CD4-positive, alpha-beta memory T cell (primary cell): Measurements from ENCODE around the gene GNAL. TPM values are rescaled to one million over a fixed set of nuclear protein-coding genes. Genes with fewer than 3 reads are reported as not detected.

Experiments
- CTCF ChIA-PET: fragments of 350-600 bp; sonication (Branson Sonifier 250); formaldehyde crosslinking; loops from one replicate; lab custom pipeline; 2021; ENCODE audit warnings: inconsistent platforms; ENCODE audit not compliant: partially characterized antibody; lab: Charles Lee
- POLR2A ChIA-PET: fragments of 350-600 bp; sonication (Branson Sonifier 250); formaldehyde crosslinking; loops from one replicate; lab custom pipeline; 2021; ENCODE audit not compliant: partially characterized antibody; lab: Charles Lee
- DNase-seq, 5 donors: peaks; one replicate each; pipeline versions ENCODE4 v3.0.0 to v3.0.0-alpha.2; 2020 to 2022; ENCODE audit warnings: mixed read lengths in 1 of 5
- H3K27ac ChIP-seq: one replicate; pipeline ENCODE4 v1.7.0; 2013; ENCODE audit warnings: low read depth, low read length
- H3K27me3 ChIP-seq: 2 replicates; pipeline ENCODE4 v1.7.0; 2013; ENCODE audit warnings: mild to moderate bottlenecking, low read length, moderate library complexity; ENCODE audit not compliant: insufficient read depth
- H3K36me3 ChIP-seq: 2 replicates; pipeline ENCODE4 v1.7.0; 2013; ENCODE audit warnings: mild to moderate bottlenecking, low read length, moderate library complexity; ENCODE audit not compliant: insufficient read depth
- H3K4me1 ChIP-seq: 2 replicates; pipeline ENCODE4 v1.7.0; 2013; ENCODE audit warnings: mild to moderate bottlenecking, low read length, moderate library complexity; ENCODE audit not compliant: insufficient read depth
- H3K4me3 ChIP-seq, 2 donors: one replicate each; pipeline ENCODE4 v1.7.0; 2013; ENCODE audit warnings: low read length in 2 of 2, mild to moderate bottlenecking in 1 of 2
- H3K9me3 ChIP-seq, 2 donors: one replicate each; pipeline ENCODE4 v1.7.0; 2013; ENCODE audit warnings: low read length in 2 of 2, control low read depth in 1 of 2; ENCODE audit not compliant: control insufficient read depth in 1 of 2
- H3K27ac Mint-ChIP-seq, 7 donors: one replicate each; pipeline ENCODE4 v1.8.0; 2020 to 2021; ENCODE audit warnings: mixed read lengths in 7 of 7, mild to moderate bottlenecking in 6 of 7, inconsistent platforms in 3 of 7, moderate library complexity in 3 of 7
- H3K27me3 Mint-ChIP-seq, 2 donors: one replicate each; pipeline ENCODE4 v1.8.0; 2020 to 2021; ENCODE audit warnings: mixed read lengths in 2 of 2
- H3K36me3 Mint-ChIP-seq, 2 donors: one replicate each; pipeline ENCODE4 v1.8.0; 2020 to 2021; ENCODE audit warnings: mixed read lengths in 2 of 2, inconsistent platforms in 1 of 2, mild to moderate bottlenecking in 1 of 2
- H3K4me1 Mint-ChIP-seq, 4 donors: one replicate each; pipeline ENCODE4 v1.8.0; 2020 to 2021; ENCODE audit warnings: mixed read lengths in 4 of 4, mild to moderate bottlenecking in 1 of 4
- H3K4me3 Mint-ChIP-seq, 8 donors: one replicate each; pipeline ENCODE4 v1.8.0; 2020 to 2021; ENCODE audit warnings: mixed read lengths in 8 of 8, mild to moderate bottlenecking in 7 of 8, moderate library complexity in 6 of 8, inconsistent platforms in 3 of 8
- H3K9me3 Mint-ChIP-seq, 8 donors: one replicate each; pipeline ENCODE4 v1.8.0; 2020 to 2021; ENCODE audit warnings: mixed read lengths in 8 of 8, mild to moderate bottlenecking in 5 of 8, inconsistent platforms in 3 of 8, moderate library complexity in 1 of 8
- intact Hi-C: fragments of 100-400 bp; cut with micrococcal nuclease; formaldehyde crosslinking; loops from one replicate; pipeline ENCODE4 v1.15.1; 2023
- polyA plus RNA-seq, 2 donors: library from polyadenylated mRNA; unstranded; fragments of 300-500 nt; fragmentation: Illumina TruSeq; gene quantifications; one replicate each; pipeline ENCODE4 v1.2.3, GENCODE V29; 2021
- total RNA-seq, 2 experiments: library from RNA; stranded (reverse); gene quantifications; one replicate each; pipeline ENCODE4 v1.2.3, GENCODE V29; 2021

The GNAL gene
- total and polyA plus RNA-seq, 4 experiments from 2014 or later, result 0.20 to 0.33 (median 0.26) TPM; not detected in 1

GRCh38 chr18:11749305-11749704 lies 60.2 kb downstream of the GNAL start:
- Histone ChIP-seq H3K4me1 (no peaks in the 10 kb centered on the region), H3K9me3 (no peaks in the 10 kb centered on the region), H3K4me3 (no peak overlapping the region), H3K36me3 (no peaks in the 10 kb centered on the region), H3K27me3 (peaks cover 8% of the 10 kb centered on the region), H3K27ac (no peak overlapping the region)
- Mint-ChIP-seq H3K4me1 (peaks cover 6 to 21% (median 12%) of the 10 kb centered on the region in 4 donors), H3K4me3 (no peak overlapping the region), H3K27me3 (peaks cover 45 to 46% of the 10 kb centered on the region in 2 donors), H3K36me3 (no peaks in the 10 kb centered on the region), H3K27ac (no peak overlapping the region), H3K9me3 (peaks cover 0 to 1% (median 0%) of the 10 kb centered on the region in 8 donors)
- ChIA-PET CTCF (interaction anchor here (1.1 kb wide), 1 partner anchor 16 kb away, joined by 3 read pairs; no protein-coding TSS in a partner anchor), POLR2A (no interaction called here)
- intact Hi-C loops, result loop anchor here (10.0 kb wide), 1 partner anchor 895 kb away; no protein-coding TSS in a partner anchor
- DNase-seq, result no peak

GRCh38 chr18:11750171-11750570 lies 61.1 kb downstream of the GNAL start:
- H3K27me3 Mint-ChIP-seq, result peaks cover 43 to 44% of the 10 kb centered on the region in 2 donors
- no peaks in the 10 kb centered on the region for H3K9me3 ChIP-seq
- no peaks in the 10 kb centered on the region for H3K4me1 ChIP-seq
- peaks cover 8% of the 10 kb centered on the region for H3K27me3 ChIP-seq
- H3K27ac Mint-ChIP-seq, result no peak overlapping the region
- CTCF ChIA-PET, result interaction anchor here (1.1 kb wide), 1 partner anchor 17 kb away, joined by 3 read pairs; no protein-coding TSS in a partner anchor
- intact Hi-C loops, result no loop called here
- no peak overlapping the region for H3K27ac ChIP-seq
- H3K4me3 Mint-ChIP-seq, result peak overlapping the region in 4 of 8 donors; percentile 7 to 77 (median 36)
- H3K9me3 Mint-ChIP-seq, result peaks cover 0 to 1% (median 0%) of the 10 kb centered on the region in 8 donors
- no peaks in the 10 kb centered on the region for H3K36me3 ChIP-seq
- POLR2A ChIA-PET, result no interaction called here
- no peak overlapping the region for H3K4me3 ChIP-seq
- H3K4me1 Mint-ChIP-seq, result peaks cover 6 to 21% (median 12%) of the 10 kb centered on the region in 4 donors
- H3K36me3 Mint-ChIP-seq, result no peaks in the 10 kb centered on the region
- no peak for DNase-seq

- Mint-ChIP-seq H3K27me3 (peaks cover 42 to 45% of the 10 kb centered on the region in 2 donors), H3K9me3 (peaks cover 0 to 1% (median 0%) of the 10 kb centered on the region in 8 donors), H3K27ac (peak overlapping the region in 1 of 7 donors; percentile 69), H3K4me3 (peak overlapping the region in 4 of 8 donors; percentile 46 to 77 (median 58)), H3K4me1 (peaks cover 6 to 21% (median 12%) of the 10 kb centered on the region in 4 donors), H3K36me3 (no peaks in the 10 kb centered on the region)
- H3K27me3 ChIP-seq, result peaks cover 4% of the 10 kb centered on the region
- no peak for DNase-seq
- H3K4me1 ChIP-seq, result no peaks in the 10 kb centered on the region
- intact Hi-C loops, result no loop called here
- H3K27ac ChIP-seq, result no peak overlapping the region
- no peaks in the 10 kb centered on the region for H3K36me3 ChIP-seq
- no peaks in the 10 kb centered on the region for H3K9me3 ChIP-seq
- CTCF ChIA-PET, result no interaction called here
- no peak overlapping the region for H3K4me3 ChIP-seq
- POLR2A ChIA-PET, result no interaction called here
These were observed 61.7 kb downstream of the GNAL start for GRCh38 chr18:11750581-11751310.

- H3K36me3 ChIP-seq, result no peaks in the 10 kb centered on the region
- no peak overlapping the region for H3K27ac ChIP-seq
- no peaks in the 10 kb centered on the region for H3K9me3 ChIP-seq
- no peak overlapping the region for H3K4me3 ChIP-seq
- H3K27me3 Mint-ChIP-seq, result peaks cover 38 to 43% of the 10 kb centered on the region in 2 donors
- DNase-seq, result no peak
- H3K36me3 Mint-ChIP-seq, result no peaks in the 10 kb centered on the region
- ChIA-PET POLR2A (no interaction called here), CTCF (no interaction called here)
- peak overlapping the region in 5 of 8 donors; percentile 40 to 64 (median 46) for H3K4me3 Mint-ChIP-seq
- H3K27me3 ChIP-seq, result peaks cover 3% of the 10 kb centered on the region
- intact Hi-C loops, result no loop called here
- peak overlapping the region in 1 of 7 donors; percentile 69 for H3K27ac Mint-ChIP-seq
- peaks cover 6 to 21% (median 12%) of the 10 kb centered on the region in 4 donors for H3K4me1 Mint-ChIP-seq
- peaks cover 0 to 1% (median 0%) of the 10 kb centered on the region in 8 donors for H3K9me3 Mint-ChIP-seq
- H3K4me1 ChIP-seq, result no peaks in the 10 kb centered on the region
These were observed 62.5 kb downstream of the GNAL start for GRCh38 chr18:11751341-11752115.

- CTCF ChIA-PET, result no interaction called here
- H3K36me3 Mint-ChIP-seq, result no peaks in the 10 kb centered on the region
- Histone ChIP-seq H3K4me1 (no peaks in the 10 kb centered on the region), H3K27ac (no peak overlapping the region), H3K4me3 (no peak overlapping the region), H3K36me3 (no peaks in the 10 kb centered on the region), H3K27me3 (peaks cover 3% of the 10 kb centered on the region), H3K9me3 (no peaks in the 10 kb centered on the region)
- DNase-seq, result no peak
- H3K27me3 Mint-ChIP-seq, result peaks cover 35 to 37% of the 10 kb centered on the region in 2 donors
- POLR2A ChIA-PET, result no interaction called here
- H3K4me3 Mint-ChIP-seq, result peak overlapping the region in 7 of 8 donors; percentile 41 to 81 (median 70)
- peak overlapping the region in 2 of 7 donors; percentile 43 to 74 for H3K27ac Mint-ChIP-seq
- H3K4me1 Mint-ChIP-seq, result peaks cover 6 to 21% (median 12%) of the 10 kb centered on the region in 4 donors
- intact Hi-C loops, result no loop called here
- peaks cover 0 to 1% (median 0%) of the 10 kb centered on the region in 8 donors for H3K9me3 Mint-ChIP-seq
These were observed 63.2 kb downstream of the GNAL start for GRCh38 chr18:11752116-11752911.

- Histone ChIP-seq H3K27ac (no peak overlapping the region), H3K27me3 (peaks cover 3% of the 10 kb centered on the region), H3K9me3 (no peaks in the 10 kb centered on the region), H3K4me1 (no peaks in the 10 kb centered on the region), H3K4me3 (no peak overlapping the region), H3K36me3 (no peaks in the 10 kb centered on the region)
- Mint-ChIP-seq H3K27me3 (peaks cover 26 to 27% of the 10 kb centered on the region in 2 donors), H3K36me3 (no peaks in the 10 kb centered on the region), H3K9me3 (peaks cover 0 to 1% (median 0%) of the 10 kb centered on the region in 8 donors), H3K27ac (no peak overlapping the region), H3K4me1 (peaks cover 6 to 18% (median 10%) of the 10 kb centered on the region in 4 donors), H3K4me3 (no peak overlapping the region)
- ChIA-PET POLR2A (no interaction called here), CTCF (no interaction called here)
- no peak for DNase-seq
- intact Hi-C loops, result no loop called here
These were observed 65.9 kb downstream of the GNAL start for GRCh38 chr18:11754979-11755378.
